GM08714 (cell line): Measurements from ENCODE around the gene ZBTB7A.
A peak's percentile ranks its signal among the peaks of the same experiment; 100 is the strongest.
"Not testable (repeated sequence)": the region's sequence is repeated elsewhere in the genome, so short reads cannot be mapped to it uniquely, and the experiment has no call there.

Experiments used
- H3K4me3 ChIP-seq: fragments of 200-500 bp; sonication (Bioruptor generic); 2 replicates; pipeline ENCODE4 v1.5.1; 2014; ENCODE audit warnings: mild to moderate bottlenecking, low read length, inconsistent platforms
- ZNF274 ChIP-seq: IDR thresholded peaks from 2 replicates; pipeline ENCODE4 v1.6.1; 2012; ENCODE audit warnings: mild to moderate bottlenecking, low read depth, low read length

Gene ZBTB7A

GRCh38 chr19:4009990-4010807 lies 56.5 kb downstream of the ZBTB7A start:
- H3K4me3 ChIP-seq = no peak overlapping the region
- TF ChIP-seq ZNF274 = no peak

DNA sequence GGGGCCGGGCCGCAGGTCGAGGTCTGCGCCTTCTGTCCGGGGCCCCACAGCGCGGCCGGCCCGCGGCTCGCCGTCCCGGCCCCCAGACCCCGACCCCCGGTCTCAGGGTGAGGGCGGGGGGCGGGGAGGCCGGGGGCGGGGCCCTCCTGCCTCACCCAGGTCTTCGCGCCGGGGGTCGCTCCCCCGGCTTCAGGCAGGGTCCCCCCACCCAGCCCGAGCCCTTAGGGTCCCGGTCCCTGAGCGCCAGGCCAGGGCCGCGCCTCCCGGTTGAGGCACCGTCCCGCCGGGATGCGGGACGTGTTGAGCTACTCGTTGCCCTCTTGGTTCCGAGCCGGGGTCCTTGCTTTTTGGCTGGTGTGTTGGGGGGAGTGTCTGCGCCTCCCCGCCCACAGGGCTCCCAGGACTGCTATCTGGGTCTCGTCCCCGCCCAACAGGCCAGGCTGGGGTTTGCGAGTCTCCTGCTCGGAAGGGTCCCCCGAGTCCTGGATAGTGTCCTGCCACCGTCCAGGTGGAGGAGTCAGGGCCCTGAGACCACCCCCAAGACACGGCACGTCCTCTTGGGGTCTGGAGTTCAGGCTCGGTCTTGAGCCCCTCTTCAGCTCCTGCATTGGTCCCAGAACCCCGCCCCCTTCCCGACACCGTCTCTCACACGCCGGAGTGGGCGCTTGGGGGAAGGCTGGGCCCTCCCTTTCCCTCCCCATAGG lies 58.7 kb downstream of the ZBTB7A start:
- TF ChIP-seq ZNF274 = no peak
- H3K4me3 ChIP-seq = peak overlapping the region; percentile 98

DNA sequence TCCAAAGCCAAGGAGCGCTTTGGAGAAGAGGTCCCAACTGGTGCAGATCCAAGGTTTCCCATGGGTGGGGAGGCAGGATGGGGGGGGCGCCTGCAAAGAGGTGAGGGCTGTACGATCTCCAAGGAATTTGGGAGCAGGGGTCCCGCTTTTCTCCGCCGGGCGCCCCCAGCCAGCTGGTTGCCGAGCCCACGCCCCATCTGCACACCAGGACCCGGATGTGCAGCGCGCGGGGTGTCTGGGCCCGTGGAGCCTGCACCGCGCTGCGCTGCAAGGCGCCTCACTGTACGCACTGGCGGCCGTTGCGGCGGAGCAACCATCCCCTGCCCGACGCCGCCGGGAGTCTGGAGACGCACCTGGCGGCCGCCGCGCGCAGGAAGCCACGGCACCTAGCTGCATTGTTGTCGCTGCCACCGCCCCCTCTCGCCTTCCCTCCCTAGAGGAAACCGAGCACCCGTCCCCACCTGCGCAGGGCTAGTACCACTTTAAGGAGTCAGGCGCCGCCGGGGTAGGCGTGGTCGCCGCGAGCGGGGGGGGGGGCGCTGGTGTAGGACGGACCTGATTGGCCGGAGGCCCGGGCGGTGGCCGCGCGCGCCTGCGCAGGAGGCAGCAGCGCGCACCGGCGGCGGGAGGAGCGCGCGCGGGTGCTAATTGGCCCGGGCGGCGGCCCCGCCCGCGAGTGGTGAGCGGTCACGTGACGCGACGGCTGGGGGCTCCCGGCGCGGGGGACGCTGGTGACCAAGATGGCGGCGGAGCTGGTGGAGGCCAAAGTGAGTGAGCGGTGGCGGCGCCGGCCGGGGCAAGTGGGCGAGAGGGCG lies 59.5 kb downstream of the ZBTB7A start, which contains the start of gene PIAS4:
TSS of gene PIAS4 (plus strand) at position 716 of the 815 bp plus-strand sequence. CDS start at position 741, 25 bp downstream.
- no peak for TF ChIP-seq ZNF274
- peak within 1 kb of the TSS; percentile 98 for H3K4me3 ChIP-seq

DNA sequence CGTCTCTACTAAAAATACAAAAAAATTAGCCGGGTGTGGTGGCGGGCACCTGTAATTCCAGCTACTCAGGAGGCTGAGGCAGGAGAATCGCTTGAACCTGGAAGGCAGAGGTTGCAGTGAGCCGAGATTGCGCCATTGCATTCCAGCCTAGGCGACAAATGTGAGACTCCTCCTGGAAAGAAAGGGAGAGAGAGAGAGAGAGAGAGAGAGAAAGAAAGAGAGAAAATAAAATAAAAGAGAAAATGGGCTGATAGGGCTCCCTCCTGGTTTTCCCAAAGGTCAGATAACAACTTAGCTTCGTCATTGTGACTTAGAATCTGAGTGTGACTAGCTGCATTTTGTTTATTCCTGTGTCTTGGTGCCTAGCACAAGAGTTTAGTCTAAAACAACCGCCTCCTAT lies 61.3 kb downstream of the ZBTB7A start:
- not testable (repeated sequence) for H3K4me3 ChIP-seq

DNA sequence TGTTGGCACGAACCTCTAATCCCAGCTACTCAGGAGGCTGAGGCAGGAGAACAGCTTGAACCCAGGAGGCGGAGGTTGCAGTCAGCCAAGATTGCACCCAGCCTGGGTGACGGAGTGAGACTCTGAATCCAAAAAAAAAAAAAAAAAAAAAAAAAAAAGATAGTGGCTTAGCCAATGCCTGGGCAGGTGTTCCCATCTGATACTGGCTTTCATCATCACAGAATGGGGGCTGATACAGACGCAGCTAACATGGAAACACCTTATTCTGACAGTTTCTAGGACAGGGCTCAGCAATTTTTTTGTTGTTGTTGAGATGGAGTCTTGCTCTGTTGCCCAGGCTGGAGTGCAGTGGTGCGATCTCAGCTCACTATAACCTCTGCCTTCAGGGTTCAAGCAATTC lies 65.9 kb downstream of the ZBTB7A start:
- not testable (repeated sequence) for H3K4me3 ChIP-seq

- H3K4me3 ChIP-seq = not testable (repeated sequence)
Measured at GRCh38 chr19:3998667-3999412, 67.9 kb downstream of the ZBTB7A start.

DNA sequence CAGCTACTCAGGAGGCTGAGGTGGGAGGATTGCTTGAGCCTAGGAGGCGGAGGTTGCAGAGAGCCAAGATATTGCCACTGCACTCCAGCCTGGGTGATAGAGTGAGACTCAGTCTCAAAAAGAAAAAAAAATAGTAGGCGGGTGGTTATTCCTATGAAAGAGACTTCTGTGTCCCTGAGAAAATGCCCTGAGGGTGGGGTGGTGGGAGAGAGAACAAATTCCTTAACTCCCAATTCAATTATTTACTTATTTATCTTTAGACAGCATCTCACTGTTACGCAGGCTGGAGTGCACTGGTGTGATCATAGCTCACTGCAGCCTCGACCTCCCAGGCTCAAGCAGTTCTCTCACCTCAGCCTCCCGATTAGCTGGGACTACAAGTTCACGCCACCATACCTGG lies 71.1 kb downstream of the ZBTB7A start:
- TF ChIP-seq ZNF274 = no peak
- no peak overlapping the region for H3K4me3 ChIP-seq
